HEK293T (cell line): Measurements from ENCODE around the gene RIT2.

Source experiments
- ARNT ChIP-seq: fragments of 450-650 bp; IDR thresholded peaks from 2 replicates; pipeline ENCODE4 v1.6.1; 2017; ENCODE audit warnings: mild to moderate bottlenecking
- ELF4 ChIP-seq: fragments of 450-650 bp; IDR thresholded peaks from 2 replicates; pipeline ENCODE4 v1.6.1; 2017; ENCODE audit warnings: antibody characterized with exemption
- FOXK2 ChIP-seq: fragments of 450-650 bp; IDR thresholded peaks from 2 replicates; pipeline ENCODE4 v1.6.1; 2016; ENCODE audit warnings: mild to moderate bottlenecking
- FOXM1 ChIP-seq: fragments of 450-650 bp; IDR thresholded peaks from 2 replicates; pipeline ENCODE4 v1.6.1; 2017; ENCODE audit warnings: mild to moderate bottlenecking, borderline replicate concordance
- SP1 ChIP-seq: fragments of 450-650 bp; IDR thresholded peaks from 2 replicates; pipeline ENCODE4 v1.6.1; 2017
- SUZ12 ChIP-seq: fragments of 450-650 bp; IDR thresholded peaks from 2 replicates; pipeline ENCODE4 v1.6.1; 2016; ENCODE audit warnings: mild to moderate bottlenecking
- ZNF384 ChIP-seq: fragments of 450-650 bp; IDR thresholded peaks from 2 replicates; pipeline ENCODE4 v1.6.1; 2016

GRCh38 chr18:43060020-43060419 lies 55.5 kb downstream of the RIT2 start:
- TF ChIP-seq SP1 = no peak
- TF ChIP-seq SUZ12 = no peak
- no peak for TF ChIP-seq FOXK2
- TF ChIP-seq ZNF384 = no peak
- no peak for TF ChIP-seq ELF4
- no peak for TF ChIP-seq ARNT
- TF ChIP-seq FOXM1 = no peak
